ENCODE results near the gene NRXN2.

Gene NRXN2

DNA sequence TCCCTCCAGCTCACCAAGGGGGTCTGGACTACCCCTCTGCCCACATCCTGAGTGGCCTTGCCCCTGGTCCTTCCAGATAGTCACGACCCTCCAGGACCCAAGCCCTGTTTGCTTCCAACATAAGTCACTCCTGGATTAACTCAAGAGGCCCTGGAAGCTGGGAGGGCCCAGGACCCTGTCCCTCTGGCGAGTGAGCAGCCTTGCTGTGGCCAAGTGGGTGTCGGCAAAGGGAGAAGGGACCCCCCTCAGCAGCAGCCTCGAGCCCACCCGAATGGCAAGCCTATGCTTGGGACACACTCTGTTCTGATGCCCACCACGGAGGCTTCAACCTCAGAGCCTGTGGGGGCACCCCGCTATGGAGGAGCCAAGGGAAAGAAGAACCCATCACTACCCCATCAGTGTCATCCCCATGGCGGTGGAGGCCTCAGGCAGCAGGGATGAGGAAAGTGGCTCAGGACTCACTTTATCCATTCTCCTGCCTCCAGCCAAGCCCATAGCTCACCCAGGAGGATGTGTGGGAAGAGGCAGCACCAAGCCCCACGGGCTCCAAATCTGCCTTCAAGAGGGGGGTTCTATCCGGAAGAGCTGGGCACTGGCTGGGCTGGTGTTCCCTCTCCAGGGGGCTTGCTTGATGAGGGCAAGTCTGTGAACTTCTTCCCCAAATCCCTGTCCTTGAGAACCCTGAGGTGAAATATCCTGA, 119.4 kb downstream of the NRXN2 start:
- Histone ChIP-seq H3K4me2 (ENCODE audit: low read depth, low read length, poor library complexity, severe bottlenecking) (no peak overlapping the region), H3K27me3 (ENCODE audit: insufficient read depth, low read length, poor library complexity, severe bottlenecking) (no peaks in the 10 kb centered on the region), H3K9me2 (replicated peaks; ENCODE audit: low read depth, low read length) (no peaks in the 10 kb centered on the region), H3K9ac (ENCODE audit: low read depth, low read length, poor library complexity, severe bottlenecking) (no peak overlapping the region), H3K4me3 (ENCODE audit: low read length, poor library complexity, severe bottlenecking) (no peak overlapping the region), H3F3A (ENCODE audit: low read depth) (no peaks in the 10 kb centered on the region), H3K9me3 (ENCODE audit: insufficient read depth, low read depth, low read length) (no peaks in the 10 kb centered on the region), H2AFZ (ENCODE audit: low read length) (no peak overlapping the region), H3K79me2 (ENCODE audit: insufficient read depth, low read length) (no peaks in the 10 kb centered on the region), H4K20me1 (ENCODE audit: insufficient read depth, low read length, poor library complexity, severe bottlenecking) (no peaks in the 10 kb centered on the region), H3K4me1 (ENCODE audit: insufficient read depth, low read length, poor library complexity, severe bottlenecking) (peaks cover 11% of the 10 kb centered on the region), H3K36me3 (ENCODE audit: insufficient read depth, low read length) (no peaks in the 10 kb centered on the region)
- no peak for TF ChIP-seq CTCF (conservative IDR thresholded peaks at IDR 0.05; ENCODE audit: low read length)
- TF ChIP-seq EZH2phosphoT487 (IDR thresholded peaks at IDR 0.05; ENCODE audit: borderline replicate concordance) = no peak

DNA sequence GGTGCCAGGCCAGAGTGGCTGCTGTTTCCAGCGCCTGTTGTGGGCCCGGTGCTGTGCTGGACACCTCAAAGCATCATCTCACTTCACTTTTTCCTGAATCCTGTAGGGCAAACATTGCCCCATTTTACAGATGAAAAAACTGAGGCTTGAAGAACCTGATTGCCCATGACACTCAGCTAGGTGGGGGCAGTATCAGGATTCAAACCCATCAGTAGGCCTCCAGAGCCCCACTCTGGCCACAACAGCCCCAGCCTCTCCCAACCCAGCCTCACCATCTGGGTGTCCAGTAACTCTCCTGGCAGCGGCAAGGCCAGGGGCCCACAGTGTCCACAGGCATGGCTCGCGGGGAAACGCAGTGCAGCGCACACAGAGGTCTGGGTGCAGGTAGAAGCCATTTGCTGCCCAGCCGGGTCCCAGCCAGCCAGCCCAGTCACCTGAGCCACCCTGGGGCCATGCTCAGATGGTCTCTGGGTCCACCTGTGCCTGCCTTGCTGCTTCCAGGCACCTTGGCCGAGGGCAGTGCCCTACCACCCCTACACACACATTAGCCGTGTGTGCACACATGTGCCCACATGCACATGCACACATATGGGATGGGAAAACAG, 120.4 kb downstream of the NRXN2 start:
- no peak overlapping the region for H2AFZ ChIP-seq (ENCODE audit: low read length)
- peaks cover 8% of the 10 kb centered on the region for H3K4me1 ChIP-seq (ENCODE audit: insufficient read depth, low read length, poor library complexity, severe bottlenecking)
- no peak overlapping the region for H3K4me3 ChIP-seq (ENCODE audit: low read length, poor library complexity, severe bottlenecking)
- H4K20me1 ChIP-seq (ENCODE audit: insufficient read depth, low read length, poor library complexity, severe bottlenecking) = no peaks in the 10 kb centered on the region
- no peaks in the 10 kb centered on the region for H3K27me3 ChIP-seq (ENCODE audit: insufficient read depth, low read length, poor library complexity, severe bottlenecking)
- no peak overlapping the region for H3K4me2 ChIP-seq (ENCODE audit: low read depth, low read length, poor library complexity, severe bottlenecking)
- H3K36me3 ChIP-seq (ENCODE audit: insufficient read depth, low read length) = no peaks in the 10 kb centered on the region
- no peaks in the 10 kb centered on the region for H3K79me2 ChIP-seq (ENCODE audit: insufficient read depth, low read length)
- H3K9me3 ChIP-seq (ENCODE audit: insufficient read depth, low read depth, low read length) = no peaks in the 10 kb centered on the region
- H3F3A ChIP-seq (ENCODE audit: low read depth) = no peaks in the 10 kb centered on the region
- no peaks in the 10 kb centered on the region for H3K9me2 ChIP-seq (replicated peaks; ENCODE audit: low read depth, low read length)
- TF ChIP-seq CTCF (conservative IDR thresholded peaks at IDR 0.05; ENCODE audit: low read length) = no peak
- no peak for TF ChIP-seq EZH2phosphoT487 (IDR thresholded peaks at IDR 0.05; ENCODE audit: borderline replicate concordance)
- H3K9ac ChIP-seq (ENCODE audit: low read depth, low read length, poor library complexity, severe bottlenecking) = no peak overlapping the region

DNA sequence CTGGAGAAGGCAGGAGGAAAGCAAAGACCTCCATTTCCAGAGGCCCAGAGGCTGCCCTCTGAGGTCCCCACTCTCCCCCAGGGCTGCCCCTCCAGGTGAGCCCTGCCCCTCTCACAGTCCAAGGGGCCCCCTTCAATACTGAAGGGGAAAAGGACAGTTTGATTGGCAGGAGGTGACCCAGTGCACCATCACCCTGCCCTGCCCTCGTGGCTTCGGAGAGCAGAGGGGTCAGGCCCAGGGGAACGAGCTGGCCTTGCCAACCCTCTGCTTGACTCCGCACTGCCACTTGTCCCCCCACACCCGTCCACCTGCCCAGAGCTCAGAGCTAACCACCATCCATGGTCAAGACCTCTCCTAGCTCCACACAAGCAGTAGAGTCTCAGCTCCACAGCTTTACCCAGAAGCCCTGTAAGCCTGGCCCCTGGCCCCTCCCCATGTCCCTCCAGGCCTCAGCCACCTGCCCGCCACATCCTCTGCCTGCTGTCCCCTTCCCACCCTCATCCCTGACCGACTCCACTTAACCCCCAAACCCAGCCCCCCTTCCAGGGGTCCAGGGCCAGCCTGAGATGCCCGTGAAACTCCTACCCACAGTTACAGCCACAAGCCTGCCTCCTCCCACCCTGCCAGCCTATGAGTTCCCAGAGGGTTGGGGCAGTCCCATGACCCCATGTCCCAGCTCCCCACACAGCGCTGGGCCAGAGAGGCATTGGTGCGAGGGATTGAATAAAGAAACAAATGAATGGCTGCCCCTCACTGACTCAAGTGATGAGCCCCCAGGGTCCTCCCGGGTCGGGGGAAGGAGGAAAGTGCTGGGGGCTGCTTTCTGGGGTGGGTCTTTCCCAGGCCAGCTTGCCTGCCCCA, 121.2 kb downstream of the NRXN2 start:
- H3F3A ChIP-seq (ENCODE audit: low read depth) = no peaks in the 10 kb centered on the region
- no peaks in the 10 kb centered on the region for H3K27me3 ChIP-seq (ENCODE audit: insufficient read depth, low read length, poor library complexity, severe bottlenecking)
- no peak overlapping the region for H3K9ac ChIP-seq (ENCODE audit: low read depth, low read length, poor library complexity, severe bottlenecking)
- H3K79me2 ChIP-seq (ENCODE audit: insufficient read depth, low read length) = no peaks in the 10 kb centered on the region
- H3K9me2 ChIP-seq (replicated peaks; ENCODE audit: low read depth, low read length) = no peaks in the 10 kb centered on the region
- no peak overlapping the region for H3K4me2 ChIP-seq (ENCODE audit: low read depth, low read length, poor library complexity, severe bottlenecking)
- no peaks in the 10 kb centered on the region for H3K9me3 ChIP-seq (ENCODE audit: insufficient read depth, low read depth, low read length)
- H3K4me3 ChIP-seq (ENCODE audit: low read length, poor library complexity, severe bottlenecking) = no peak overlapping the region
- TF ChIP-seq EZH2phosphoT487 (IDR thresholded peaks at IDR 0.05; ENCODE audit: borderline replicate concordance) (no peak), CTCF (conservative IDR thresholded peaks at IDR 0.05; ENCODE audit: low read length) (no peak)
- peaks cover 8% of the 10 kb centered on the region for H3K4me1 ChIP-seq (ENCODE audit: insufficient read depth, low read length, poor library complexity, severe bottlenecking)
- H2AFZ ChIP-seq (ENCODE audit: low read length) = no peak overlapping the region
- H4K20me1 ChIP-seq (ENCODE audit: insufficient read depth, low read length, poor library complexity, severe bottlenecking) = no peaks in the 10 kb centered on the region
- no peaks in the 10 kb centered on the region for H3K36me3 ChIP-seq (ENCODE audit: insufficient read depth, low read length)

Data from Loucy (cell line).